KMS-11 (cell line): ENCODE measurements around the gene TFR2.

Experiments used
- H2AFZ ChIP-seq: fragments of 200-600 bp; sonication (generic); 2 replicates; pipeline ENCODE4 v1.6.1; 2016; ENCODE audit warnings: antibody characterized with exemption, mixed run types, low read depth
- H3K27ac ChIP-seq: fragments of 200-600 bp; sonication (generic); 2 replicates; pipeline ENCODE4 v1.6.1; 2016; ENCODE audit warnings: mild to moderate bottlenecking, mixed run types
- H3K27me3 ChIP-seq: fragments of 200-600 bp; sonication (generic); 2 replicates; pipeline ENCODE4 v1.6.1; 2017; ENCODE audit warnings: mild to moderate bottlenecking, low read depth, mixed run types, moderate library complexity; ENCODE audit not compliant: insufficient read depth
- H3K36me3 ChIP-seq: fragments of 200-600 bp; sonication (generic); 2 replicates; pipeline ENCODE4 v1.6.1; 2017; ENCODE audit warnings: mild to moderate bottlenecking, mixed run types; ENCODE audit not compliant: insufficient read depth
- H3K4me1 ChIP-seq: fragments of 200-600 bp; sonication (generic); 2 replicates; pipeline ENCODE4 v1.6.1; 2016; ENCODE audit warnings: mild to moderate bottlenecking, low read depth, mixed run types; ENCODE audit not compliant: poor library complexity, severe bottlenecking
- H3K4me2 ChIP-seq: fragments of 200-600 bp; sonication (generic); 2 replicates; pipeline ENCODE4 v1.7.0; 2016; ENCODE audit warnings: mild to moderate bottlenecking, mixed run types
- H3K4me3 ChIP-seq: fragments of 200-600 bp; sonication (generic); IDR thresholded peaks from 2 replicates; pipeline ENCODE4 v1.6.1; 2017; ENCODE audit warnings: low read depth, low read length, mixed read lengths; ENCODE audit not compliant: insufficient read depth
- H3K79me2 ChIP-seq: fragments of 200-600 bp; sonication (generic); 2 replicates; pipeline ENCODE4 v1.6.1; 2016; ENCODE audit warnings: low read depth, mixed run types; ENCODE audit not compliant: insufficient read depth
- H3K9ac ChIP-seq: fragments of 200-600 bp; sonication (generic); 2 replicates; pipeline ENCODE4 v1.6.1; 2016; ENCODE audit warnings: mild to moderate bottlenecking, mixed run types
- H4K20me1 ChIP-seq: fragments of 200-600 bp; sonication (generic); 2 replicates; pipeline ENCODE4 v1.6.1; 2016; ENCODE audit warnings: mild to moderate bottlenecking, mixed run types; ENCODE audit not compliant: insufficient read depth
- TF ChIP-seq, protein P1 (sequence below): fragments of 200-600 bp; sonication (generic); conservative IDR thresholded peaks from 2 replicates; pipeline ENCODE4 v1.6.1; 2017; ENCODE audit warnings: low read depth, mild to moderate bottlenecking, antibody characterized with exemption, low read length, moderate library complexity, mixed read lengths

TFR2 gene

DNA sequence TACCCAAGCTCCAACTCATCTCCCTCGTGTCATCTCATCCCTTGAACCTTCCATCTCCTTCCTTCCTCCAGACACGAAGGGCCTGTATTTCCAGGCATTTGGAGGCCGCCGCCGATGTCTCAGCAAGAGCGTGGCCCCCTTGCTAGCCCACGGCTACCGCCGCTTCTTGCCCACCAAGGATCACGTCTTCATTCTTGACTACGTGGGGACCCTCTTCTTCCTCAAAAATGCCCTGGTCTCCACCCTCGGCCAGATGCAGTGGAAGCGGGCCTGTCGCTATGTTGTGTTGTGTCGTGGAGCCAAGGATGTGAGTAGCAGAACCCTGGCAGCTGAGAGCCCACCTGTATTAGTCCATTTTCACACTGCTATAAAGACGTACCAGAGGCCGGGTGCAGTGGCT, 49.8 kb downstream of the TFR2 start:
- H3K4me3 ChIP-seq = no peak overlapping the region

DNA sequence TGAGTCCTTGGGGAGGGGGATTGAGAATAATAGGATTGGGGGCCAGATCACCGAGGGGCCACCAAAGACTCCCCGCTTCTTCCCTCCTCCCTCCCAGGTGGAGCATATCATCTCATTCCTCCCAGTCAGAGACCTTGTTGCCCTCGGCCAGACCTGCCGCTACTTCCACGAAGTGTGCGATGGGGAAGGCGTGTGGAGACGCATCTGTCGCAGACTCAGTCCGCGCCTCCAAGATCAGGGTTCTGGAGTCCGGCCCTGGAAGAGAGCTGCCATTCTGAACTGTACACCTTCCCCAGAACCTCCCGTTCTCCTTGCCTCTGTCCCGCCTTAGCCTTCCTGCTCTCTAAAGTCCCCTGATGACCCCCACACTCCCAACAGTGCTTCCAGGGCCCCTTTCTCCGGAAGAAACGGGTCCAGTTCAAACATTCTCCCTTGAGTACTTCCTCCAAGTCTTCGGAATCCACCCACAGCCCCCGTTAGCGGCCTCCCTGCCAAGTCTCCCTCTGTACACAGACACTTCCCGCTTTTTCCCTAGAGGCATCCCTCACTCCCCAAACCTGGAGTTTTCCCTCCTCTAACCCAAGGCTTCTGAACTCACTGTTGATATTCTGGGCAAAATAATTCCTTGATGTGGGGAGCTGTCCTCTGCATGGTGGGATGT, 51.1 kb downstream of the TFR2 start:
- H3K36me3 ChIP-seq = no peaks in the 10 kb centered on the region
- no peak overlapping the region for H3K4me2 ChIP-seq
- no peak overlapping the region for H3K27ac ChIP-seq
- no peak overlapping the region for H3K4me3 ChIP-seq
- H3K4me1 ChIP-seq = peaks cover 2% of the 10 kb centered on the region
- H3K9ac ChIP-seq = no peak overlapping the region
- TF ChIP-seq, protein P1, sequence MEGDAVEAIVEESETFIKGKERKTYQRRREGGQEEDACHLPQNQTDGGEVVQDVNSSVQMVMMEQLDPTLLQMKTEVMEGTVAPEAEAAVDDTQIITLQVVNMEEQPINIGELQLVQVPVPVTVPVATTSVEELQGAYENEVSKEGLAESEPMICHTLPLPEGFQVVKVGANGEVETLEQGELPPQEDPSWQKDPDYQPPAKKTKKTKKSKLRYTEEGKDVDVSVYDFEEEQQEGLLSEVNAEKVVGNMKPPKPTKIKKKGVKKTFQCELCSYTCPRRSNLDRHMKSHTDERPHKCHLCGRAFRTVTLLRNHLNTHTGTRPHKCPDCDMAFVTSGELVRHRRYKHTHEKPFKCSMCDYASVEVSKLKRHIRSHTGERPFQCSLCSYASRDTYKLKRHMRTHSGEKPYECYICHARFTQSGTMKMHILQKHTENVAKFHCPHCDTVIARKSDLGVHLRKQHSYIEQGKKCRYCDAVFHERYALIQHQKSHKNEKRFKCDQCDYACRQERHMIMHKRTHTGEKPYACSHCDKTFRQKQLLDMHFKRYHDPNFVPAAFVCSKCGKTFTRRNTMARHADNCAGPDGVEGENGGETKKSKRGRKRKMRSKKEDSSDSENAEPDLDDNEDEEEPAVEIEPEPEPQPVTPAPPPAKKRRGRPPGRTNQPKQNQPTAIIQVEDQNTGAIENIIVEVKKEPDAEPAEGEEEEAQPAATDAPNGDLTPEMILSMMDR = no peak
- no peak overlapping the region for H2AFZ ChIP-seq
- H3K27me3 ChIP-seq = peaks cover 69% of the 10 kb centered on the region
- H4K20me1 ChIP-seq = no peaks in the 10 kb centered on the region
- H3K79me2 ChIP-seq = peaks cover 2% of the 10 kb centered on the region; the same call in 1 of the 2 replicates

More for the DNA sequence above, 49.8 kb downstream of the TFR2 start:
- Histone ChIP-seq H4K20me1 (no peaks in the 10 kb centered on the region), H3K27me3 (peaks cover 79% of the 10 kb centered on the region), H3K4me2 (no peak overlapping the region), H3K9ac (no peak overlapping the region), H2AFZ (no peak overlapping the region), H3K4me1 (no peaks in the 10 kb centered on the region), H3K27ac (no peak overlapping the region), H3K36me3 (no peaks in the 10 kb centered on the region), H3K79me2 (no peaks in the 10 kb centered on the region)
- TF ChIP-seq, protein P1 = no peak

DNA sequence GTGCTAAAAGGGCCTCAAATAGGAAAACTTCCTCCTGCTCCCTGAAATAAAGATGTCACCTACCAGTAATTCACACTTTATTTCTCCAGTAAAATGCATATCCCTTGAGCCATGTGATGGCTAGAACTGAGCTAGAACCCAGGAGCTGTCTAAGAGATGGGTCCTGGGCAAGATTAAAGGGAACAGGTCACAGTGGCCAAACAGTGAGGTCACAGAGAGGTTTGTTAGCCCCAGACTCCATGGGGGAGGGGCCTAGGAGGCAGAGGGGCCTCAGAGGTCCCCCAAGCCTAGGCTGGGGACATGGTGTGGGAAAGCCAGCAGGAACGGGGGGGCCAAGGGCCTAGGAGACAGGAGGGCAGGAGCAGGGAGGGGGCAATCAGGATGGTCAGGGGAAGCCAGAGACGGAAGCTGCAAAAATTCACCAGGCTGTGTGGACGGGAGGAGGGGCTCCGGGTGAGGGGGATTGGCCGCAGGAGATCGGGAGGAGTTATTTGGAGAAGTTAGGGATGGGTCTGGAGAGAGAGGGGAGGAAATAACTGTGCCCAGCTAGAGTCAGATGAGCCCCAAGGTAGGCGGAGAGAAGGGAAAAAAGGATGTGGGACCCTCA, 51.9 kb downstream of the TFR2 start:
- Histone ChIP-seq H3K4me3 (no peak overlapping the region), H3K27me3 (peaks cover 61% of the 10 kb centered on the region), H3K79me2 (peaks cover 4% of the 10 kb centered on the region; the same call in 1 of the 2 replicates), H3K4me2 (no peak overlapping the region), H3K9ac (no peak overlapping the region), H3K27ac (no peak overlapping the region), H2AFZ (no peak overlapping the region), H3K36me3 (no peaks in the 10 kb centered on the region), H3K4me1 (peaks cover 9% of the 10 kb centered on the region), H4K20me1 (no peaks in the 10 kb centered on the region)
- TF ChIP-seq, protein P1 = no peak

DNA sequence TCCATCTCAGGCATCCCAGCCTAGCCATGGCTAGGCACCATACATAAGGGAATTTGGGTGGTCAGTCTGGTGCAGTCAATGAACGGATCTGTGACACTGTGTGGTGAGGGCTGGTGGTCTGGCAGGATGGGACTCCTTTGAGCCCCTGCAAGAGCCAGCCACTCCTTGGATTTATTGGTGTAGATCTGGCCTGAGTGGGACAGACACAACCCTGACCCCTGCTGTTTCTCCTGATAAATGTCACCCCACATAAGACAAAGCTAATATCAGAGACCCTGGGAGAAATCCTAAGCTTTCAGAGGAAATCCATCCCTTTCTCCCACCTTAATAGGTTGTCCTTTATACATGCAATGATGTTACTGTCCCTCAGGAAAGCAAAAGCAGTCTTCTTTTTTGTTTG, 52.9 kb downstream of the TFR2 start:
- Histone ChIP-seq H3K4me3 (no peak overlapping the region), H3K4me2 (no peak overlapping the region), H3K27me3 (peaks cover 51% of the 10 kb centered on the region), H3K4me1 (peaks cover 12% of the 10 kb centered on the region), H3K79me2 (peaks cover 4% of the 10 kb centered on the region; the same call in 1 of the 2 replicates), H3K9ac (no peak overlapping the region), H3K36me3 (no peaks in the 10 kb centered on the region), H4K20me1 (no peaks in the 10 kb centered on the region), H2AFZ (no peak overlapping the region), H3K27ac (no peak overlapping the region)
- TF ChIP-seq, protein P1 = 0 out of 2 replicates have a peak, but pooled peaks have one; percentile 51
